BLaER1 treated with 17β-estradiol and CSF1 and Interleukin-3, amounts not matched to agents 10 nM and 100 nM (cell line): ENCODE results near the gene ANKRD55.

Source experiments
- H3K27ac ChIP-seq, 11 experiments: shearing (Covaris generic); formaldehyde crosslinking; 2 replicates each; pipeline ENCODE4 v1.8.1; 2022
- H3K27me3 ChIP-seq, 11 experiments: shearing (Covaris generic); formaldehyde crosslinking; 2 replicates each; pipeline ENCODE4 v1.8.1; 2022
- H3K36me3 ChIP-seq, 11 experiments: shearing (Covaris generic); formaldehyde crosslinking; 2 replicates each; pipeline ENCODE4 v1.8.1; 2022
- H3K4me1 ChIP-seq, 10 experiments: shearing (Covaris generic); formaldehyde crosslinking; 2 replicates each; pipeline ENCODE4 v1.8.1; 2022
- H3K4me2 ChIP-seq, 11 experiments: shearing (Covaris generic); formaldehyde crosslinking; 2 replicates each; pipeline ENCODE4 v1.8.1; 2022
- H3K4me3 ChIP-seq, 10 experiments: shearing (Covaris generic); formaldehyde crosslinking; 2 replicates each; pipeline ENCODE4 v1.8.1; 2022
- H3K9ac ChIP-seq, 11 experiments: shearing (Covaris generic); formaldehyde crosslinking; 2 replicates each; pipeline ENCODE4 v1.8.1; 2022
- H3K9me3 ChIP-seq, 11 experiments: shearing (Covaris generic); formaldehyde crosslinking; replicated peaks in 1 of 11; 2 replicates each; pipeline ENCODE4 v1.8.1; 2022
- H4K20me1 ChIP-seq, 11 experiments: shearing (Covaris generic); formaldehyde crosslinking; 2 replicates each; pipeline ENCODE4 v1.8.1; 2022
- Cebpa-rat ChIP-seq, 11 experiments: shearing (Covaris generic); IDR thresholded peaks; 2 replicates each; pipeline ENCODE4 v1.8.1; 2022

The ANKRD55 gene

GRCh38 chr5:56145511-56145910 is 87.6 kb downstream of the ANKRD55 start:
- no peak for TF ChIP-seq Cebpa-rat (IDR thresholded peaks at IDR 0.05)
- H3K4me3 ChIP-seq: no peak overlapping the region
- no peaks in the 10 kb centered on the region for H4K20me1 ChIP-seq
- H3K36me3 ChIP-seq: 0 out of 22 replicates have a peak, but pooled peaks cover 0 to 4% (median 0%) of the 10 kb centered on the region in 11 experiments
- no peak overlapping the region for H3K27ac ChIP-seq
- H3K4me1 ChIP-seq: peaks cover 52 to 67% (median 58%) of the 10 kb centered on the region in 10 experiments
- H3K27me3 ChIP-seq: no peaks in the 10 kb centered on the region
- H3K4me2 ChIP-seq: peak overlapping the region in 6 of 11 experiments; percentile 6 to 86 (median 50); a peak in 11 of 22 replicates
- peaks cover 0 to 17% (median 10%) of the 10 kb centered on the region in 11 experiments; a peak in 15 of 22 replicates for H3K9me3 ChIP-seq
- H3K9ac ChIP-seq: no peak overlapping the region

GRCh38 chr5:56145106-56145505 is 88.0 kb downstream of the ANKRD55 start:
- no peaks in the 10 kb centered on the region for H3K27me3 ChIP-seq
- H3K9me3 ChIP-seq: peaks cover 0 to 17% (median 10%) of the 10 kb centered on the region in 11 experiments; a peak in 15 of 22 replicates
- H3K36me3 ChIP-seq: 0 out of 22 replicates have a peak, but pooled peaks cover 0 to 4% (median 0%) of the 10 kb centered on the region in 11 experiments
- H3K9ac ChIP-seq: no peak overlapping the region
- peaks cover 49 to 64% (median 55%) of the 10 kb centered on the region in 10 experiments for H3K4me1 ChIP-seq
- peak overlapping the region in 7 of 11 experiments; percentile 6 to 86 (median 41); a peak in 11 of 22 replicates for H3K4me2 ChIP-seq
- no peak for TF ChIP-seq Cebpa-rat (IDR thresholded peaks at IDR 0.05)
- H3K27ac ChIP-seq: no peak overlapping the region
- H4K20me1 ChIP-seq: no peaks in the 10 kb centered on the region
- no peak overlapping the region for H3K4me3 ChIP-seq

- no peak overlapping the region for H3K4me3 ChIP-seq
- H3K9ac ChIP-seq: no peak overlapping the region
- no peak overlapping the region for H3K27ac ChIP-seq
- peaks cover 43 to 59% (median 48%) of the 10 kb centered on the region in 10 experiments for H3K4me1 ChIP-seq
- TF ChIP-seq Cebpa-rat (IDR thresholded peaks at IDR 0.05): no peak
- H3K4me2 ChIP-seq: no peak overlapping the region
- peaks cover 0 to 23% (median 11%) of the 10 kb centered on the region in 11 experiments; a peak in 16 of 22 replicates for H3K9me3 ChIP-seq
- H3K27me3 ChIP-seq: no peaks in the 10 kb centered on the region
- H3K36me3 ChIP-seq: 0 out of 22 replicates have a peak, but pooled peaks cover 0 to 4% (median 0%) of the 10 kb centered on the region in 11 experiments
- no peaks in the 10 kb centered on the region for H4K20me1 ChIP-seq
Measured at GRCh38 chr5:56144211-56144610, 88.9 kb downstream of the ANKRD55 start.

GRCh38 chr5:56143373-56143714 is 89.8 kb downstream of the ANKRD55 start:
- Histone ChIP-seq H3K36me3 (0 out of 22 replicates have a peak, but pooled peaks cover 0 to 4% (median 0%) of the 10 kb centered on the region in 11 experiments), H4K20me1 (no peaks in the 10 kb centered on the region), H3K4me1 (peaks cover 35 to 50% (median 40%) of the 10 kb centered on the region in 10 experiments), H3K9ac (no peak overlapping the region), H3K27ac (no peak overlapping the region), H3K4me3 (no peak overlapping the region), H3K9me3 (peaks cover 0 to 24% (median 11%) of the 10 kb centered on the region in 11 experiments; a peak in 16 of 22 replicates), H3K27me3 (no peaks in the 10 kb centered on the region), H3K4me2 (peak overlapping the region in 3 of 11 experiments; percentile 33 to 53 (median 35); a peak in 3 of 22 replicates)
- no peak for TF ChIP-seq Cebpa-rat (IDR thresholded peaks at IDR 0.05)

GRCh38 chr5:56142614-56143372 is 90.3 kb downstream of the ANKRD55 start:
- 0 out of 22 replicates have a peak, but pooled peaks cover 0 to 4% (median 0%) of the 10 kb centered on the region in 11 experiments for H3K36me3 ChIP-seq
- H3K27me3 ChIP-seq: no peaks in the 10 kb centered on the region
- no peak overlapping the region for H3K4me3 ChIP-seq
- TF ChIP-seq Cebpa-rat (IDR thresholded peaks at IDR 0.05): no peak
- H3K4me2 ChIP-seq: peak overlapping the region in 9 of 11 experiments; percentile 5 to 53 (median 33); a peak in 16 of 22 replicates
- H3K4me1 ChIP-seq: peaks cover 29 to 45% (median 35%) of the 10 kb centered on the region in 10 experiments
- no peak overlapping the region for H3K9ac ChIP-seq
- no peaks in the 10 kb centered on the region for H4K20me1 ChIP-seq
- peaks cover 0 to 24% (median 11%) of the 10 kb centered on the region in 11 experiments; a peak in 16 of 22 replicates for H3K9me3 ChIP-seq
- H3K27ac ChIP-seq: no peak overlapping the region

- no peak overlapping the region for H3K4me3 ChIP-seq
- no peak for TF ChIP-seq Cebpa-rat (IDR thresholded peaks at IDR 0.05)
- H3K9ac ChIP-seq: no peak overlapping the region
- 0 out of 22 replicates have a peak, but pooled peaks cover 0 to 4% (median 0%) of the 10 kb centered on the region in 11 experiments for H3K36me3 ChIP-seq
- peaks cover 23 to 39% (median 29%) of the 10 kb centered on the region in 10 experiments for H3K4me1 ChIP-seq
- peaks cover 0 to 24% (median 11%) of the 10 kb centered on the region in 11 experiments; a peak in 16 of 22 replicates for H3K9me3 ChIP-seq
- H3K27me3 ChIP-seq: no peaks in the 10 kb centered on the region
- H4K20me1 ChIP-seq: no peaks in the 10 kb centered on the region
- no peak overlapping the region for H3K27ac ChIP-seq
- H3K4me2 ChIP-seq: peak overlapping the region in 8 of 11 experiments; percentile 21 to 53 (median 34); a peak in 14 of 22 replicates
Measured at GRCh38 chr5:56142233-56142613, 90.9 kb downstream of the ANKRD55 start.

GRCh38 chr5:56140073-56140472 is 93.1 kb downstream of the ANKRD55 start:
- TF ChIP-seq Cebpa-rat (IDR thresholded peaks at IDR 0.05): no peak
- Histone ChIP-seq H3K36me3 (no peaks in the 10 kb centered on the region), H3K9me3 (peaks cover 0 to 15% (median 4%) of the 10 kb centered on the region in 11 experiments; a peak in 6 of 22 replicates), H3K9ac (no peak overlapping the region), H3K4me1 (peaks cover 9 to 21% (median 14%) of the 10 kb centered on the region in 10 experiments), H3K4me3 (no peak overlapping the region), H3K4me2 (peak overlapping the region in 2 of 11 experiments; percentile 13 to 60; a peak in 2 of 22 replicates), H3K27me3 (no peaks in the 10 kb centered on the region), H4K20me1 (no peaks in the 10 kb centered on the region), H3K27ac (no peak overlapping the region)

- Histone ChIP-seq H3K9ac (no peak overlapping the region), H3K27ac (no peak overlapping the region), H3K36me3 (0 out of 22 replicates have a peak, but pooled peaks cover 0 to 3% (median 0%) of the 10 kb centered on the region in 11 experiments), H3K4me3 (no peak overlapping the region), H3K4me1 (peaks cover 0 to 15% (median 0%) of the 10 kb centered on the region in 10 experiments; a peak in 3 of 20 replicates), H3K27me3 (no peaks in the 10 kb centered on the region), H4K20me1 (no peaks in the 10 kb centered on the region), H3K9me3 (peaks cover 20 to 31% (median 24%) of the 10 kb centered on the region in 11 experiments; a peak in 21 of 22 replicates), H3K4me2 (no peak overlapping the region)
- TF ChIP-seq Cebpa-rat (IDR thresholded peaks at IDR 0.05): no peak
Measured at GRCh38 chr5:56130664-56131063, 102.5 kb downstream of the ANKRD55 start.

GRCh38 chr5:56129288-56129687 is 103.8 kb downstream of the ANKRD55 start:
- Histone ChIP-seq H3K4me2 (no peak overlapping the region), H3K4me1 (peaks cover 0 to 23% (median 0%) of the 10 kb centered on the region in 10 experiments; a peak in 5 of 20 replicates), H3K9me3 (peaks cover 20 to 31% (median 24%) of the 10 kb centered on the region in 11 experiments; a peak in 21 of 22 replicates), H3K36me3 (0 out of 22 replicates have a peak, but pooled peaks cover 0 to 3% (median 0%) of the 10 kb centered on the region in 11 experiments), H3K9ac (no peak overlapping the region), H3K27ac (no peak overlapping the region), H4K20me1 (no peaks in the 10 kb centered on the region), H3K4me3 (no peak overlapping the region), H3K27me3 (no peaks in the 10 kb centered on the region)
- TF ChIP-seq Cebpa-rat (IDR thresholded peaks at IDR 0.05): no peak
